ENCODE data around the gene CNGB1. TPM values are rescaled to one million over a fixed set of nuclear protein-coding genes. Genes with fewer than 3 reads are reported as not detected.

CNGB1 gene
- total and polyA plus RNA-seq, 2 donors from 2014 or later = not detected

DNA sequence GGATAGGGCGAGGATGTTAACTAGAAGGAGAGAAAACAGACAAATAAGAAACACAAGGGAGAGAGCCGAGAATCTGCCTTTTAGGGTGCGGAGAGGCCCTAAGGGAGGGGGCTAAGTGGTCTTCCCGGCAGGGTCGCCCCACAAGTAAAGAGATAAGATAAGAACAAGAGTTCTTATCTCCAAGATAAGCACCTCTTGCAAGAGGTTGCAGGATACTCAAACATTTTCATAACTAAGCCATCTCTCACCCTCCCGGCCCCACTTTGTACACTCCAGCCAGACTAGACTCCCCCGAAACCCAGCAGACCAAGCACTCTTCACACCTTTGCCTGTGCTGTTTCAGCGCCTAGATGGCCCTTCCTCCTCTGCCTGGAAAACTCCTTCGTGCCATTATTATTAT, 15.3 kb upstream of the CNGB1 start:
- Histone ChIP-seq H3K4me3 (ENCODE audit: low read length in 3 of 3) (no peak overlapping the region), H3K27ac (ENCODE audit: low read depth in 2 of 2, low read length in 2 of 2) (no peak overlapping the region), H3K9me3 (ENCODE audit: control insufficient read depth in 2 of 3, insufficient read depth in 1 of 3, low read length in 3 of 3) (no peaks in the 10 kb centered on the region), H3K4me1 (ENCODE audit: control insufficient read depth in 2 of 3, insufficient read depth in 2 of 3, low read depth in 1 of 3, low read length in 3 of 3) (peaks cover 0 to 10% (median 0%) of the 10 kb centered on the region in 3 donors), H3K36me3 (ENCODE audit: control insufficient read depth in 2 of 3, insufficient read depth in 3 of 3, low read length in 3 of 3) (no peaks in the 10 kb centered on the region), H3K27me3 (ENCODE audit: control insufficient read depth, insufficient read depth, low read length) (peaks cover 4% of the 10 kb centered on the region), H3K9ac (ENCODE audit: low read length in 3 of 3) (no peak overlapping the region)
- intact Hi-C loops (cut with DNase I) = no loop called here
- DNase-seq (peak in 1 of 5 donors; percentile 40), FAIRE-seq (no peak)
- TF ChIP-seq, protein P1, sequence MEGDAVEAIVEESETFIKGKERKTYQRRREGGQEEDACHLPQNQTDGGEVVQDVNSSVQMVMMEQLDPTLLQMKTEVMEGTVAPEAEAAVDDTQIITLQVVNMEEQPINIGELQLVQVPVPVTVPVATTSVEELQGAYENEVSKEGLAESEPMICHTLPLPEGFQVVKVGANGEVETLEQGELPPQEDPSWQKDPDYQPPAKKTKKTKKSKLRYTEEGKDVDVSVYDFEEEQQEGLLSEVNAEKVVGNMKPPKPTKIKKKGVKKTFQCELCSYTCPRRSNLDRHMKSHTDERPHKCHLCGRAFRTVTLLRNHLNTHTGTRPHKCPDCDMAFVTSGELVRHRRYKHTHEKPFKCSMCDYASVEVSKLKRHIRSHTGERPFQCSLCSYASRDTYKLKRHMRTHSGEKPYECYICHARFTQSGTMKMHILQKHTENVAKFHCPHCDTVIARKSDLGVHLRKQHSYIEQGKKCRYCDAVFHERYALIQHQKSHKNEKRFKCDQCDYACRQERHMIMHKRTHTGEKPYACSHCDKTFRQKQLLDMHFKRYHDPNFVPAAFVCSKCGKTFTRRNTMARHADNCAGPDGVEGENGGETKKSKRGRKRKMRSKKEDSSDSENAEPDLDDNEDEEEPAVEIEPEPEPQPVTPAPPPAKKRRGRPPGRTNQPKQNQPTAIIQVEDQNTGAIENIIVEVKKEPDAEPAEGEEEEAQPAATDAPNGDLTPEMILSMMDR (IDR thresholded peaks at IDR 0.05; ENCODE audit: borderline replicate concordance, extremely low read depth, insufficient read depth) = no peak

DNA sequence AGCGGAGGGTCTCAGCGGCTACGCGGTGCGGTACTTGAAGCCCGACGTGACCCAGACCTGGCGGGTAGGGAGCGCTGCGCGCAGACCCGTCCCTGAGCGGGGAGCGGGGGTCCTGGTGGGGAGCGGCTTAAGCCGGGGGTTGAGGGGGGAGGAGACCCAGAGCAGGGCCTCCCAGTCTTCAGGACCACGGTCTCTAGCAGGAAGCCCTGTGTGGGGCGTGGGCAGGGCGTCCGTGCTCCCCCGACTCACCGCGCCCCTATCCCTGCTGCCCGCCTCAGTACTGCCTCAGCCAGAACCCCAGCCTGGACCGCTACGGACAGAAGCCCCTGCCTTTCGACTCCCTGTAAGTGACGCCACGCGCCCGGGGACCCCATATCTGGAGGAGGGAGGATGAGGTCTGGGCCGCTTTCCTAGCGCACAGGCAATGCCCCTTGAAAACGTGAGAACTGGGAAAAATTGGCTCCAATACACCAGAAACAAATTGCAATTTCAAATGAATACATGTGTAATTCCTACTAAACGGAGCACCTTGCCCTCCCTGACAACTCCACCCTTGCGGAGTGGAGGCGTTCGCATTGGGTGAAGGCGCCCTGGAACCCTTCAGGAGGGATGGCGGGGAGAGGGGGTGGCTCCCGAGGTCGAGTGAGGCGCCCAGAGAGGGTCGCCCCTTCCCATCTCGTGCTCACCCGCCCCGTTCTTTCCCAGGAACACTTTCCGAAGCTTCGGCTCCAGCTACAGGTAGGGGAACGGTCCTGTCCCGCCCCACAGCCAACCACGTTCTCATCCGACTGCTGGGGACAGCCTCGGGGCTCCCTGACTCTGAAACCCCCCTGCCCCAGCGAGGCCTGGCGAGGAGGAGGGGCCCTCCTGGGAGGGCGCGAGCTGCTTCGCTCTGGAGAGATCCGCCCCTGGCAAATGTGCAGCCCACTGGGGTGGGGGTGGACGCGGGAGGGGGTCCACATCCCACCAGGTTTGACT, 14.6 kb upstream of the CNGB1 start:
- peak overlapping the region in 1 of 3 donors; percentile 19 for H3K9ac ChIP-seq (ENCODE audit: low read length in 3 of 3)
- FAIRE-seq = no peak

DNA sequence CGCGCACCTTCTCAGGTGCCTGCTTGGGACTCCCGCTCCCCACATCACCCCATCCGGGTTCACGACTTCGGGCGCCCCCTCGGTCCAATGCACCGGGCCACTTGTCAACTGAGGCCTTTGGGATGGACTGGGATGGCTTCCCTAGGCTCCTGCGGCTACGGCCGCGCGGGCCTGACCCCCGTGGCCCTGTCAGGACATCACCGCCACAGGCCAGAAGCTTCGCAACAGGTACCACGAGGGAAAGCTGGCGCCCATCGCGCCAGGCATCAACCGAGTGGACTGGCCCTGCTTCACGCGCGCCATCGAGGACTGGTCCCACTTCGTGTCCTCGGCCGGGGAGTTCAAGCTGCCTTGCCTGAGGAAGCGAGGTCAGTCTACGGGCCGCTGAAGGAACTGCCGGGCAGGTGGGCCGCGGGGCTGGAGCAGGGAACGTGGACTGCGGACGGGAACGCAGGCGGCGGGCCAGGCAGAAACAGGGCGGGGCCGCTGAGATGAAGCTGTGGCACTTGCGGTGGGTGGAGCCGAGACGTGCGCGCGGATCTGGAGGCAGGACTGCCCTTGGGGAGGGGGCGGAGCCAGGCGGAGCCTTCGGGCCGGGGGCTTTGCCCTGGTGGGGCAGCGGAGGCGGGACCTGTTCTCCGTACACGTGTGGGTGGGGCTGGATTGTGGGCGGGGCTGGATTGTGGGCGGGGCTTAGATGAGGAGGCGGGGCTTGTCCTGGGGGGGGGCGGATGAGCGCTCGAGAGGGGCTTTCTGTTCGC, 13.7 kb upstream of the CNGB1 start:
- TF ChIP-seq, protein P1 (IDR thresholded peaks at IDR 0.05; ENCODE audit: borderline replicate concordance, extremely low read depth, insufficient read depth) = no peak
- intact Hi-C loops (cut with DNase I) = no loop called here
- H3K4me1 ChIP-seq (ENCODE audit: control insufficient read depth in 2 of 3, insufficient read depth in 2 of 3, low read depth in 1 of 3, low read length in 3 of 3) = peaks cover 0 to 10% (median 0%) of the 10 kb centered on the region in 3 donors
- no peak overlapping the region for H3K27ac ChIP-seq (ENCODE audit: low read depth in 2 of 2, low read length in 2 of 2)
- peaks cover 4% of the 10 kb centered on the region for H3K27me3 ChIP-seq (ENCODE audit: control insufficient read depth, insufficient read depth, low read length)
- DNase-seq (peak; percentile 94 to 97 (median 95)), FAIRE-seq (no peak)
- peak overlapping the region; percentile 29 to 53 (median 39) for H3K4me3 ChIP-seq (ENCODE audit: low read length in 3 of 3)
- no peak overlapping the region for H3K9ac ChIP-seq (ENCODE audit: low read length in 3 of 3)
- H3K36me3 ChIP-seq (ENCODE audit: control insufficient read depth in 2 of 3, insufficient read depth in 3 of 3, low read length in 3 of 3) = no peaks in the 10 kb centered on the region
- H3K9me3 ChIP-seq (ENCODE audit: control insufficient read depth in 2 of 3, insufficient read depth in 1 of 3, low read length in 3 of 3) = no peaks in the 10 kb centered on the region

More for the DNA sequence above, 14.6 kb upstream of the CNGB1 start:
- H3K27ac ChIP-seq (ENCODE audit: low read depth in 2 of 2, low read length in 2 of 2) = no peak overlapping the region
- TF ChIP-seq, protein P1 (IDR thresholded peaks at IDR 0.05; ENCODE audit: borderline replicate concordance, extremely low read depth, insufficient read depth) = no peak
- peak in 4 of 5 donors; percentile 14 to 79 (median 41) for DNase-seq
- no peaks in the 10 kb centered on the region for H3K9me3 ChIP-seq (ENCODE audit: control insufficient read depth in 2 of 3, insufficient read depth in 1 of 3, low read length in 3 of 3)
- peak overlapping the region in 2 of 3 donors; percentile 29 to 53 for H3K4me3 ChIP-seq (ENCODE audit: low read length in 3 of 3)
- intact Hi-C loops (cut with DNase I) = no loop called here
- no peaks in the 10 kb centered on the region for H3K36me3 ChIP-seq (ENCODE audit: control insufficient read depth in 2 of 3, insufficient read depth in 3 of 3, low read length in 3 of 3)
- peaks cover 4% of the 10 kb centered on the region for H3K27me3 ChIP-seq (ENCODE audit: control insufficient read depth, insufficient read depth, low read length)
- peaks cover 0 to 10% (median 0%) of the 10 kb centered on the region in 3 donors for H3K4me1 ChIP-seq (ENCODE audit: control insufficient read depth in 2 of 3, insufficient read depth in 2 of 3, low read depth in 1 of 3, low read length in 3 of 3)
